ENCODE results near the gene GUK1. TPM values are rescaled to one million over a fixed set of nuclear protein-coding genes. Genes with fewer than 3 reads are reported as not detected.
A peak's percentile ranks its signal among the peaks of the same experiment; 100 is the strongest.

The GUK1 gene
- polyA plus RNA-seq, 1 experiment: 373 TPM

DNA sequence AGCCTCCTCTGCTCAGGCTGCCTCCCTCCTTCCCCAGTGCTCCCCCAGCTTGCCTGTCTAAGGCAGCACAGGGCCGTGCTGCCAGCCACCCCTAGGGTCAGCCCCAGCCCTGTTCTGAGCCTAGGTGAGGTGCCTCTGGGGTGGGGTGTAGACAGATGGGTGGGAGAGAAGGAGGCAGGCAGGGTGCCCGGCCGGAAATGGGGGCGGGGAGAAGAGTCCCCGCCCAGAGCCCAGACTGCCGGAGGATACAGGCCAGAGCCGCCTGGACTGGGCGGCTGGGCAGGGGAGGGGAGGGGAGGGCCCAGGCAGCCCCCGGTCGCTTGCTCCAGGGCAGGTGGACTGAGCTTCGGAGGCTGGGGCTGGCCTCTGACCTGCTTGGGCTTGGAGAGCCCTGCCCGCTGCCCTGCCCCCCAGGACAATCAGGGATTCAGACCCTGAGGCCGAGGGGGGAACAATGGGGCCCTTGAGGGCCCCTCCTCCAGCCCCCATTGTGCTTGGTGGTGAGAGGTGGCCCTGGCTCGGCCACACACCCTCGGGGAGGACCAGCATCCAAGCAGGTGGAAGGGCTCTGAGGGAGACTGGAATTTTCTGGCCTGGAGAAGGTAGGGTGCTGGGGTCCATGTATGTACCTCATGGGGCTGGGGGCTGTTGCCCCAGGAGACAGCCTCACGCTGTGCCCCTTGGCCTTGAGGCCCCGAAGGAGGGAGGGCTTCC lies 9.5 kb downstream of the GUK1 start, which contains the start of gene GJC2:
GJC2 (plus strand) TSS at position 525 of the 714 bp plus-strand sequence. CDS start 7,829 bp downstream, outside the sequence.
- Histone ChIP-seq H3K4me3 (ENCODE audit: low read depth, low read length) (peak within 1 kb of the TSS; percentile 15), H3K27me3 (ENCODE audit: control insufficient read depth, insufficient read depth, low read length) (no peaks in the 10 kb centered on the region), H3K36me3 (ENCODE audit: control insufficient read depth, insufficient read depth, low read length) (peaks cover 19% of the 10 kb centered on the region)
- ChIA-PET CTCF (interaction anchor here (0.5 to 2.2 kb wide), 4 partner anchors 12 to 38 kb away, joined by 3 to 7 read pairs (median 6); partner anchors contain the start of gene IBA57), POLR2A (no interaction called here)
- TF ChIP-seq, protein P1, sequence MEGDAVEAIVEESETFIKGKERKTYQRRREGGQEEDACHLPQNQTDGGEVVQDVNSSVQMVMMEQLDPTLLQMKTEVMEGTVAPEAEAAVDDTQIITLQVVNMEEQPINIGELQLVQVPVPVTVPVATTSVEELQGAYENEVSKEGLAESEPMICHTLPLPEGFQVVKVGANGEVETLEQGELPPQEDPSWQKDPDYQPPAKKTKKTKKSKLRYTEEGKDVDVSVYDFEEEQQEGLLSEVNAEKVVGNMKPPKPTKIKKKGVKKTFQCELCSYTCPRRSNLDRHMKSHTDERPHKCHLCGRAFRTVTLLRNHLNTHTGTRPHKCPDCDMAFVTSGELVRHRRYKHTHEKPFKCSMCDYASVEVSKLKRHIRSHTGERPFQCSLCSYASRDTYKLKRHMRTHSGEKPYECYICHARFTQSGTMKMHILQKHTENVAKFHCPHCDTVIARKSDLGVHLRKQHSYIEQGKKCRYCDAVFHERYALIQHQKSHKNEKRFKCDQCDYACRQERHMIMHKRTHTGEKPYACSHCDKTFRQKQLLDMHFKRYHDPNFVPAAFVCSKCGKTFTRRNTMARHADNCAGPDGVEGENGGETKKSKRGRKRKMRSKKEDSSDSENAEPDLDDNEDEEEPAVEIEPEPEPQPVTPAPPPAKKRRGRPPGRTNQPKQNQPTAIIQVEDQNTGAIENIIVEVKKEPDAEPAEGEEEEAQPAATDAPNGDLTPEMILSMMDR (IDR thresholded peaks at IDR 0.05; ENCODE audit: insufficient read depth, low read depth, low read length): no peak
- no peak for DNase-seq (ENCODE audit: low read depth)

DNA sequence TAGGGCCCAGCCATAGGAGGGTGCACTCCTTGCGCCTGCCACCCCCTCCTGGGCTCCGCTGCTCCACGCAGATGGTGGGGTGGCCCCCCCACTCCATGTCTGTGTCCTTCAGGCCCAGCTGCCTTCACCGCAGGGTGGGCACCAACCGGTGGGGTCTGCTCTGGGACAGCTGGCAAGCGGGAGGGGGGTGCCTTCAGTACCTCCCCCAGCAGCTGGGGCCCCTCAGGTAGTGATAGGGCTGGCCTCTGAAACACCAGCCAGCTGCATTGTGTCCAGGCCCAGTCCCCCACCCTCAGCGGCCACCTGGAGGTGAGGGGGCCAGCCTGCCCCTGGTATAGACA lies 10.0 kb downstream of the GUK1 start:
- H3K4me3 ChIP-seq (ENCODE audit: low read depth, low read length): no peak overlapping the region
- ChIA-PET POLR2A (no interaction called here), CTCF (interaction anchor here (0.5 to 1.6 kb wide), 3 partner anchors 12 to 38 kb away, joined by 3 to 7 read pairs (median 4); no protein-coding TSS in a partner anchor)
- TF ChIP-seq, protein P1 (IDR thresholded peaks at IDR 0.05; ENCODE audit: insufficient read depth, low read depth, low read length): no peak
- no peaks in the 10 kb centered on the region for H3K27me3 ChIP-seq (ENCODE audit: control insufficient read depth, insufficient read depth, low read length)
- peaks cover 19% of the 10 kb centered on the region for H3K36me3 ChIP-seq (ENCODE audit: control insufficient read depth, insufficient read depth, low read length)
- DNase-seq (ENCODE audit: low read depth): no peak

DNA sequence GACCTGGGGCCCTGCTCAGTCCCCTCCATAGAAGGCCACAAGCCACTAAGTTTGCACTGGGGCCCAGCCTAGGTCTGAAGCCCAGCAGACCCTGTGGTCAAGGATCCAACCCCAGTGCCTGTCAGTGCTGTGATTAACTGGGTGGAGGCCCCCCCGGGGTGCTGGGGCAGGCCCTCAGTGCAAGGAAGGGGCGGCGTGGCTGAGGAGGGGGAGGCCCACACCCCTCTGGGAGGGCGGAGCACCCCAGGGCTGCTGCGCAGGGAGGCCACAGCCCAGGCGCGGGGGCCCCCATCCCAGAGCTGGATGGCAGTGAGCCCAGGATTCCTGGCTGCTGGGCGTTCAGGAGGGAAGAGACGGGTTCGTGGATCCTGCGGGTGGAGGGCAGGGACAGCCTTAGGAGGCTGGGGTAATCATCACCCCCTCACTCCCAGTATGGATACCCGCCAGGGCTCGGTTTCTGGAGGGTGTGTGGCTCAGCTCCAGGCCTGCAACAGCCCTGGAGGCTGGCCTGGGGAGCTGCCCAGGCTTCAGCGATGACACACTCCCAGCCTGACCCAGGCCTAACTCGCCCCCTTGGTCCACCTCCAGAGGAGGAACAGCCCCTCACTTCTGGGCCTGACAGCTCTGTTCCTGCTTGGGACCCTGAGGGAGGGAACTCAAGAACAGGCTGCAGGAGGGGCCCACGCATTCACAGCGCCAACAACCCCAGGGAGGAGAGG lies 10.5 kb downstream of the GUK1 start:
- no peak overlapping the region for H3K4me3 ChIP-seq (ENCODE audit: low read depth, low read length)
- POLR2A ChIA-PET: no interaction called here

DNA sequence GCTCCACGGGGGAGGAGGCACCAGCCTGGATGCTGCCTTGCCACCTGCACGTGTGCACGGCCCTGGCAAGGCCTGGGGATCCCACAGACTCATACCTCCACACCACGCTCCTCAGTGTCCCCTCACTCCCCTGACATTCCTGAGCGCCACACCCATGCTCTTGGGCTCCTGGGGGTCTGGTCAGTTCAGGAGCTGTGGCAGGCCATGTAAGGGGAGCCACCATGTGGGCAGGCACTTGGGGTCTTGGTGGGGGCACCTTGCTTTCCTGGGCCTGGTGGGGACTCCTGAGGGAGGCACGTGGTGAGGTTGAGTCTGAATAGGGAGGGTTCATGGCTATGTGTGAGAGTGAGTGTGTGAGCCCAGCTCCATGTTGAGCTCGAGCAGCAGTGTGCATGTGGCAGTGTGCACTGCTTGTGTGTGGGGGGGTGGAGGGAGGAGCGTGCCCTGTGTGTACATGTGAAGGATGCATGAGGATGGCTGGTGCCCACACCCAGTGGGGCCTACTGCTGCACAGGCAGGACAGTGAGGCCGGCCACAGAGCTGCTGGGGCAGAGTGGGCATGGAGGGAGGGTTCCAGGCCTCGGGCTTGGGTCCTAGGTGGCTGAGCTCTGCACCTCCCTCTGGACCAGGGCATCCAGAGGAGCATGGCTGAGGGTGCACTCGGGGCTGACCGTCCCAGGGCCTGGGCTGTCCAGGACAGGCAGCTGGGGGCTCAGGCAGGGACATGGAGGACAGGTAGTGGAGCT lies 11.3 kb downstream of the GUK1 start:
- no peak overlapping the region for H3K4me3 ChIP-seq (ENCODE audit: low read depth, low read length)
- DNase-seq (ENCODE audit: low read depth): no peak
- peaks cover 14% of the 10 kb centered on the region for H3K36me3 ChIP-seq (ENCODE audit: control insufficient read depth, insufficient read depth, low read length)
- TF ChIP-seq, protein P1 (IDR thresholded peaks at IDR 0.05; ENCODE audit: insufficient read depth, low read depth, low read length): no peak
- H3K27me3 ChIP-seq (ENCODE audit: control insufficient read depth, insufficient read depth, low read length): no peaks in the 10 kb centered on the region
- ChIA-PET CTCF (interaction anchor here (0.8 to 3.2 kb wide), 5 partner anchors 10 to 21 kb away, joined by 3 to 12 read pairs (median 4); partner anchors contain the start of genes GUK1 and IBA57), POLR2A (no interaction called here)

More for the DNA sequence above, 10.5 kb downstream of the GUK1 start:
- no peak for DNase-seq (ENCODE audit: low read depth)
- TF ChIP-seq, protein P1 (IDR thresholded peaks at IDR 0.05; ENCODE audit: insufficient read depth, low read depth, low read length): no peak
- CTCF ChIA-PET: interaction anchor here (0.8 to 1.8 kb wide), 4 partner anchors 10 to 14 kb away, joined by 3 to 7 read pairs (median 4); partner anchors contain the start of gene GUK1
- Histone ChIP-seq H3K27me3 (ENCODE audit: control insufficient read depth, insufficient read depth, low read length) (no peaks in the 10 kb centered on the region), H3K36me3 (ENCODE audit: control insufficient read depth, insufficient read depth, low read length) (peaks cover 17% of the 10 kb centered on the region)

Measured in BJ (cell line).